ENCODE results near the gene GRAP2. TPM values are rescaled to one million over a fixed set of nuclear protein-coding genes. Genes with fewer than 3 reads are reported as not detected.
"Not testable (repeated sequence)": the region's sequence is repeated elsewhere in the genome, so short reads cannot be mapped to it uniquely, and the experiment has no call there.

The GRAP2 gene
- total RNA-seq, 2 experiments from 2014 or later = 183 to 257 TPM

- CTCF ChIA-PET = no interaction called here
- Mint-ChIP-seq H3K36me3 (no peaks in the 10 kb centered on the region), H3K4me1 (no peaks in the 10 kb centered on the region), H3K27me3 (peaks cover 8% of the 10 kb centered on the region), H3K9me3 (ENCODE audit: low read depth) (no peaks in the 10 kb centered on the region), H3K27ac (no peak overlapping the region), H3K4me3 (no peak overlapping the region)
- DNase-seq = no peak
- ATAC-seq = no peak
These were observed 23.6 kb upstream of the GRAP2 start for GRCh38 chr22:39877079-39877845.

GRCh38 chr22:39880722-39881121, 20.2 kb upstream of the GRAP2 start:
- Mint-ChIP-seq H3K27ac (no peak overlapping the region), H3K4me3 (no peak overlapping the region), H3K36me3 (no peaks in the 10 kb centered on the region), H3K9me3 (ENCODE audit: low read depth) (no peaks in the 10 kb centered on the region), H3K27me3 (peaks cover 10% of the 10 kb centered on the region), H3K4me1 (no peaks in the 10 kb centered on the region)
- DNase-seq = no peak
- CTCF ChIA-PET = no interaction called here
- ATAC-seq = no peak

DNA sequence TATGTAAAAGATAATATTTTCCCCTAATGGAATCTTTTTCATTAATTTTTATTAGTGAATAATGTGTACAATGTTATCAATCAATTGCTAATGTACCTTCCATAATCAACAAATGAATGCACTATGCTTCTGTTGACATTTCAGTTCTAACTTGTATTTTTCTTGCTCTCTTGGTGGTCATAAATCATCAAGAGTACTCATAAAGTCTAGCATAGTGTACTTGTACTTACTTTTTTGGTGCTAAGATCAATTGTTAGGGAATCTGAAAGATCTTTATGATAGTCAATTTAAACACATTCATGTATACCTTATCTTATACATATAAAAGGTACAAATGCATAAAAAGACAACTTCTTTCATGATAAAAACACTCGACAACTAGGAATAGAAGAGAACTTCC, 17.8 kb upstream of the GRAP2 start:
- Mint-ChIP-seq H3K27ac (no peak overlapping the region), H3K27me3 (peaks cover 9% of the 10 kb centered on the region), H3K36me3 (no peaks in the 10 kb centered on the region), H3K4me1 (no peaks in the 10 kb centered on the region), H3K9me3 (ENCODE audit: low read depth) (no peaks in the 10 kb centered on the region), H3K4me3 (no peak overlapping the region)
- ATAC-seq (no peak), DNase-seq (no peak)
- CTCF ChIA-PET = no interaction called here

DNA sequence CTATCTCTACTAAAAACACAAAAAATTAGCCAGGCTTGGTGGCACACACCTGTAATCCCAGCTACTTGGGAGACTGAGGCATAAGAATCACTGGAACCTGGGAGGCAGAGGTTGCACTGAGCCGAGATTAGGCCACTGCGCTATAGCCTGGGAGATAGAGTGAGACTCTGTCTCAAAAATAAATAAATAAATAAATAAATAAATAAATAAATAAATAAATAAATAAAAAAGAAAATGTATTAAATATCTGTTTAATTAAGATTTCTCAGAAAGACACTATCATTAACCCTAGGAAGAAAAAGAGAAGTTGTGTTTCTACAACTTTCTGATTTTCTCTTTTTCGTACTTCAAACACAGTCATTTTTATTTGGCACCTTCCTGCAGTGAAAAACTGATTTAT, 11.0 kb upstream of the GRAP2 start:
- not testable (repeated sequence) for H3K9me3 Mint-ChIP-seq (ENCODE audit: low read depth); H3K27ac Mint-ChIP-seq; H3K4me1 Mint-ChIP-seq; H3K36me3 Mint-ChIP-seq; H3K27me3 Mint-ChIP-seq; DNase-seq; H3K4me3 Mint-ChIP-seq; ATAC-seq
- CTCF ChIA-PET = interaction anchor here (0.9 to 1.2 kb wide), 2 partner anchors 9 to 355 kb away, joined by 3 read pairs; no protein-coding TSS in a partner anchor

DNA sequence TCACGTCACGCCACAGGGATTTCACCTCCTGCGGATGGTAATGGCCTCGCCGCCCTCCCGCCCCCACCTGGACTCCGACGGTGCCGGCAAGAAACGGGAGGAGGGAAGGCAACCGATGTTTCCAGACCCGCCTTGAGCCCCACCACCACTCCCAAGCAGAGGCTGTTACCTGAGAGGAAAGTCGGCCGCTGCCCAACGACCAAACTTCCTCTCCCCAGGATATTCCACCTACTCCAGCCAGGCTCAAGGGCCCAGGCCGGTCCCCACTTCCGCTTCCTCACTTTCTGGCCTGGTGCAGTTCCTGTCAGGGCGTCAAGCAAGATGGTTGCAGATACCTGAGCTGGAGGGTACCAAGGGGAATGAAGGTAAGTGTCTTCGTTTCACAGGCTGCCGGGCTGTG, 7.4 kb upstream of the GRAP2 start, which contains the start of gene ENTHD1:
Gene ENTHD1 (minus strand): TSS at position 235 of the 400 bp plus-strand sequence. CDS start 6,012 bp downstream, outside the sequence.
- Mint-ChIP-seq H3K27me3 (no peaks in the 10 kb centered on the region), H3K9me3 (ENCODE audit: low read depth) (no peaks in the 10 kb centered on the region), H3K4me3 (no peak within 1 kb of the TSS), H3K36me3 (peaks cover 4% of the 10 kb centered on the region), H3K4me1 (peaks cover 8% of the 10 kb centered on the region), H3K27ac (no peak within 1 kb of the TSS)
- DNase-seq (no peak), ATAC-seq (no peak)
- CTCF ChIA-PET = interaction anchor here (1.0 to 1.1 kb wide), 2 partner anchors 11 to 396 kb away, joined by 3 read pairs; no protein-coding TSS in a partner anchor

GRCh38 chr22:39894554-39895092, 6.3 kb upstream of the GRAP2 start:
- no peak overlapping the region for H3K4me3 Mint-ChIP-seq
- H3K36me3 Mint-ChIP-seq = peaks cover 4% of the 10 kb centered on the region
- H3K27ac Mint-ChIP-seq = no peak overlapping the region
- H3K4me1 Mint-ChIP-seq = peaks cover 17% of the 10 kb centered on the region
- H3K27me3 Mint-ChIP-seq = no peaks in the 10 kb centered on the region
- ATAC-seq (no peak), DNase-seq (no peak)
- no peaks in the 10 kb centered on the region for H3K9me3 Mint-ChIP-seq (ENCODE audit: low read depth)
- CTCF ChIA-PET = interaction anchor here (1.0 to 5.4 kb wide), 3 partner anchors 10 to 397 kb away, joined by 3 to 31 read pairs (median 3); no protein-coding TSS in a partner anchor

GRCh38 chr22:39895682-39896081, 5.2 kb upstream of the GRAP2 start:
- Mint-ChIP-seq H3K27me3 (no peaks in the 10 kb centered on the region), H3K9me3 (ENCODE audit: low read depth) (no peaks in the 10 kb centered on the region), H3K4me3 (no peak overlapping the region), H3K36me3 (peaks cover 6% of the 10 kb centered on the region), H3K4me1 (peaks cover 25% of the 10 kb centered on the region), H3K27ac (no peak overlapping the region)
- DNase-seq = no peak
- CTCF ChIA-PET = interaction anchor here (0.9 to 5.4 kb wide), 5 partner anchors 10 to 361 kb away, joined by 3 to 31 read pairs (median 4); no protein-coding TSS in a partner anchor
- ATAC-seq = no peak

DNA sequence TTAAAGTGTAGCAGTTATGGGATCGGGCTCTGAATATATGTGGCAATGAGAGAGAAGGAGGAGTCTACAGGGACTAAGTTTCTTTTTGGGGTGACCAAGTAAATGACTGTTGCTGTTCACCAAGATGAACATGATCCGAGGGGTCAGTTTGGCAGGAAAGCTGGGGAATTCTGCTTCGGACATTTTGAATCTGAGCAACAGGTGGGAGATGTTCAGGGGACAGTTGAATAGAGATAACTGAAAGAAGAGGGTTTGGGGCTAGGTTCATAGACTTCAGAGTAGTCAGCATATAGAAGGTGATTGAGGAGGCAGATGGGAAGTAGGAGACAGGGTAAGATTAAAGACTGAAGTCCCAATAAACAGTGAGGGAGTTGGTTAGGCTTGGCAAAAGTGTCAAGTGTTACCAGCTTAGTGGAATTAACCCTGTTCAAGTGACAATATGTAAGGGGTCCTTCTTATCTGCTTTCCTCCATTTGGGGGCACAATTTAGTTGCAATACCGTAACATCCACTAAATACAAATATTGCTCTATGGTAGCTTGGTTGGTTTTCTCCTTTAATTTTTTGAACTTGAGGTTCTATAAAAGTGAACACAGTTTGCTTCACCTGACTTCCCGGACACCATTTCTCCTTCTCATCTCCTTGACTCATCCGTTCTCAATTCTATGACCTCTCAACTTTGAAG, 4.4 kb upstream of the GRAP2 start:
- Mint-ChIP-seq H3K27ac (no peak overlapping the region), H3K9me3 (ENCODE audit: low read depth) (no peaks in the 10 kb centered on the region), H3K4me1 (peaks cover 25% of the 10 kb centered on the region), H3K4me3 (no peak overlapping the region), H3K27me3 (no peaks in the 10 kb centered on the region), H3K36me3 (peaks cover 11% of the 10 kb centered on the region)
- DNase-seq (no peak), ATAC-seq (no peak)
- CTCF ChIA-PET = interaction anchor here (0.9 to 5.4 kb wide), 10 partner anchors 9 to 361 kb away, joined by 3 to 31 read pairs (median 4); partner anchors contain the start of gene FAM83F

DNA sequence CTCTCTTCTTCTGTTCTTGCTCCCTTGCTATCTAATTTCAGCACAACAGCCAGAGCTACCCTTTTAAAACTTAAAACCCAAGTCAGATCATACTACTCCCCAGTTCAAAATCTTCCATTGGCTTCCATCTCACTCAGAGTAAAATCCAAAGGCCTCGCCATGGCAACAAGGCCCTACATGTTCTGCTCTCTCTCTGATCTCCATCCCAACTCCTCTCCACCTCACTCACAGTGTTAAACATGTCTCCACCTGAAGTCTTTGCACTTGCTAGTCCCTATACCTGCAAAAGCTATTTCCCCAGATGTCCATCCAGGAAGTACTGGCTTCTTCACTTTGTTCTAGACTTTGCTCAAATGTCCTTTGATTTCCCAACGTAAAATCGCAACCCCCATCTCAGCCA, 3.0 kb upstream of the GRAP2 start:
- Mint-ChIP-seq H3K27me3 (no peaks in the 10 kb centered on the region), H3K4me1 (peaks cover 16% of the 10 kb centered on the region), H3K4me3 (no peak overlapping the region), H3K27ac (no peak overlapping the region), H3K9me3 (ENCODE audit: low read depth) (no peaks in the 10 kb centered on the region), H3K36me3 (peaks cover 18% of the 10 kb centered on the region)
- CTCF ChIA-PET = interaction anchor here (0.7 to 5.4 kb wide), 2 partner anchors 127 to 1570 kb away, joined by 4 to 31 read pairs; partner anchors contain the start of gene PHF5A
- ATAC-seq (no peak), DNase-seq (no peak)

DNA sequence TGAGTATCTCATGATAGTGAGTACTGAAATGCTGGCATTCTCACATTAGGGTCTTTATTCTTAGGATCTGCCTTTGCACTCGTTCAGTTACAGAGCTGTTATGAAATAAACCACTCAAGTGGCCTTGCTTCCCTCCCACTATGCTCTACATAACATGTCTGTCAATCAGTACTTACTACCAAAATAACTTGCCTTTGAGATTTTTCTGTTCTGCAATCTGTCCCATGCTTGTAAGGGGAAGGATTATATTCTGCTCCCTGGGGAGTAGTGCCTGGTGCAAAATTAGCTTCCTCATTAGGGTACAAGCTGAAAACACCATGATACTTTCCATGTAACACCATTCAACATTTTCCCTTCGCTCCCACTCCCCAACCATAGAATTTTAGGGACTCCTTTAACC, 1.9 kb upstream of the GRAP2 start:
- Mint-ChIP-seq H3K27me3 (no peaks in the 10 kb centered on the region), H3K36me3 (peaks cover 27% of the 10 kb centered on the region), H3K9me3 (ENCODE audit: low read depth) (no peaks in the 10 kb centered on the region), H3K27ac (peak overlapping the region; percentile 1), H3K4me3 (no peak overlapping the region), H3K4me1 (peaks cover 16% of the 10 kb centered on the region)
- CTCF ChIA-PET = interaction anchor here (0.8 to 5.4 kb wide), 5 partner anchors 9 to 126 kb away, joined by 3 to 31 read pairs (median 5); no protein-coding TSS in a partner anchor
- no peak for DNase-seq
- no peak for ATAC-seq

DNA sequence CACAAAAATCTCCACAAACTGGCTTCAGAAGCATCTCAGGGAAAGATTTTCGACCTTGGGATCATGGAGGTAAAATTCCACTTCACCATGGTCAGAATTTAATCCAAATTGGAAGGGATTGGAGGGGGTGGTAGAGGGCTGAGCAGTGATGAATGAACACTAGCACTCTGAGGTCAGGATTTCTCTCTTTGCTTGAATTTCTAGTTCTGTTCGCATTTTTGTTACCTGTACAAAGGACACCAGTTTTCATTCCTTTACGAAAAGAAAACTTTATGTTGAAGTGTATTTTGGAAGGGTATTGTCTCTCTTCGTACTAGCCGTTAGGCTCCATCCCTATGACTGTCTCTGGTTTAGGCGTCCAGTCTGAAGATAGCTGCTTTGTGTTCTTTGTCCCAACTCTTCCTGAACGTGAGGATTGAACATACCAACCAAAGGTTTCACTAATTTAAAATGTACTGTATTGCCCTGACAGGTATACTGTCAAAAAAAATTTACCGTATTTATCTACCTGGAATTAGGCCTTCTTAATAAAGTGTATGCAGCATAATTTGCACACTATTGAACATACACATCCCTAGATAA, 772 bp downstream of the GRAP2 start:
- peaks cover 51% of the 10 kb centered on the region for H3K36me3 Mint-ChIP-seq

GRCh38 chr22:39904024-39904423, 3.1 kb downstream of the GRAP2 start:
- Mint-ChIP-seq H3K4me1 (peaks cover 32% of the 10 kb centered on the region), H3K36me3 (peaks cover 64% of the 10 kb centered on the region), H3K27ac (peak overlapping the region; percentile 91), H3K4me3 (peak overlapping the region; percentile 90)
- H3K27me3 Mint-ChIP-seq; H3K9me3 Mint-ChIP-seq (ENCODE audit: low read depth); ATAC-seq; DNase-seq: not testable (repeated sequence)
- CTCF ChIA-PET = interaction anchor here (0.6 to 12.2 kb wide), 5 partner anchors 10 to 33 kb away, joined by 3 to 171 read pairs (median 25); no protein-coding TSS in a partner anchor

More for the DNA sequence above, 772 bp downstream of the GRAP2 start:
- CTCF ChIA-PET = interaction anchor here (1.1 to 1.5 kb wide), 2 partner anchors 32 to 373 kb away, joined by 3 read pairs; no protein-coding TSS in a partner anchor
- H3K27me3 Mint-ChIP-seq = no peaks in the 10 kb centered on the region
- H3K27ac Mint-ChIP-seq = peak overlapping the region; percentile 94
- DNase-seq = no peak
- peaks cover 20% of the 10 kb centered on the region for H3K4me1 Mint-ChIP-seq
- no peak for ATAC-seq
- H3K4me3 Mint-ChIP-seq = peak overlapping the region; percentile 90
- no peaks in the 10 kb centered on the region for H3K9me3 Mint-ChIP-seq (ENCODE audit: low read depth)

GRCh38 chr22:39904862-39905261, 4.0 kb downstream of the GRAP2 start:
- CTCF ChIA-PET = interaction anchor here (0.6 to 12.2 kb wide), 5 partner anchors 11 to 32 kb away, joined by 3 to 171 read pairs (median 25); no protein-coding TSS in a partner anchor
- ATAC-seq = no peak
- Mint-ChIP-seq H3K9me3 (ENCODE audit: low read depth) (no peaks in the 10 kb centered on the region), H3K4me3 (peak overlapping the region; percentile 90), H3K27ac (peak overlapping the region; percentile 91), H3K27me3 (no peaks in the 10 kb centered on the region), H3K36me3 (peaks cover 69% of the 10 kb centered on the region), H3K4me1 (peaks cover 34% of the 10 kb centered on the region)
- DNase-seq = no peak

All from activated CD8-positive, alpha-beta memory T cell treated with anti-CD3 and anti-CD28 coated beads, Interleukin-2, amount 10 ng/mL, durations not matched to agents 7 days and 5 days (primary cell).